Measurements from ENCODE around the gene THOC6.

DNA sequence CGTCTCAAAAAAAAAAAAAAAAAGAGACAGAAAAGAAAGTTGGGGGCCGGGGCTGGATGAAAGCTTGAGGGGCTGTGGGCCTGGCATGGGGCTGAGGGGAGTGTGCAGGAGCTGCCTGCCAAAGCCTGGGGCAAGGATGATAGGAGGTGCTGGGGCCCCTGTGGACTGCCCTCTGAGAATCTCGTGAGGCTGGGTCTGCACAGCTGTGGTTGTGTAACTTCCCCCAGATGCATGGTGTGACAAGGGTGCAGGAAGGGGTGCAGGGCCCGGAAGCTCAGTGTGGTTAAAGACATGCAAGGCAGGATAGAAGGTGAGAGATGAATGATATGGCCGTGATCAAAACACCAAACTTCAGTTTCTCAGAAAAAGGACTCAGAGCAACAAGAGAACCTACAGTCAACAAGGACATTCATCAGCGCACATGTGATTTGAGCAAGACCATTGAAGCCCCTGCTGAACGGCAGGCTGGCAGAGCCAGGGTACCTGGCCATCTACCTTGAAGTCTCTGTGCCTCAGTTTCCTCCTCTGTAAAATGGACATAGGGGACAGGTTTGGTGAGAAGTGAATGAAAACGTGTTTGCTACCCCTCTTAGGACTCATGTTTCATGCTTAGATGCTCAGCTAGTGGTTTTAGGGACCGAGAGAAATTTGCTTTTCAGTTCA lies 51.2 kb downstream of the THOC6 start:
- TF ChIP-seq, protein P1, sequence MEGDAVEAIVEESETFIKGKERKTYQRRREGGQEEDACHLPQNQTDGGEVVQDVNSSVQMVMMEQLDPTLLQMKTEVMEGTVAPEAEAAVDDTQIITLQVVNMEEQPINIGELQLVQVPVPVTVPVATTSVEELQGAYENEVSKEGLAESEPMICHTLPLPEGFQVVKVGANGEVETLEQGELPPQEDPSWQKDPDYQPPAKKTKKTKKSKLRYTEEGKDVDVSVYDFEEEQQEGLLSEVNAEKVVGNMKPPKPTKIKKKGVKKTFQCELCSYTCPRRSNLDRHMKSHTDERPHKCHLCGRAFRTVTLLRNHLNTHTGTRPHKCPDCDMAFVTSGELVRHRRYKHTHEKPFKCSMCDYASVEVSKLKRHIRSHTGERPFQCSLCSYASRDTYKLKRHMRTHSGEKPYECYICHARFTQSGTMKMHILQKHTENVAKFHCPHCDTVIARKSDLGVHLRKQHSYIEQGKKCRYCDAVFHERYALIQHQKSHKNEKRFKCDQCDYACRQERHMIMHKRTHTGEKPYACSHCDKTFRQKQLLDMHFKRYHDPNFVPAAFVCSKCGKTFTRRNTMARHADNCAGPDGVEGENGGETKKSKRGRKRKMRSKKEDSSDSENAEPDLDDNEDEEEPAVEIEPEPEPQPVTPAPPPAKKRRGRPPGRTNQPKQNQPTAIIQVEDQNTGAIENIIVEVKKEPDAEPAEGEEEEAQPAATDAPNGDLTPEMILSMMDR (IDR thresholded peaks at IDR 0.05): no peak
- TF ChIP-seq POLR2A (IDR thresholded peaks at IDR 0.05): no peak
